Right kidney (tissue), 1 donor: ENCODE measurements around the gene ZDHHC19.
"Not testable (repeated sequence)": the region's sequence is repeated elsewhere in the genome, so short reads cannot be mapped to it uniquely, and the experiment has no call there.

Source experiments
- DNase-seq: peaks from one replicate; pipeline ENCODE4 v3.0.0-alpha.2; 2016

The ZDHHC19 gene

GRCh38 chr3:196225086-196225485 is 13.9 kb upstream of the ZDHHC19 start:
- DNase-seq = no peak

- no peak for DNase-seq
Measured at GRCh38 chr3:196222876-196223595, 11.8 kb upstream of the ZDHHC19 start.

- DNase-seq = no peak
Measured at GRCh38 chr3:196220991-196221390, 9.8 kb upstream of the ZDHHC19 start.

- DNase-seq = no peak
Measured at GRCh38 chr3:196220587-196220986, 9.4 kb upstream of the ZDHHC19 start.

GRCh38 chr3:196219970-196220311 is 8.7 kb upstream of the ZDHHC19 start:
- no peak for DNase-seq

GRCh38 chr3:196219194-196219969 is 8.2 kb upstream of the ZDHHC19 start:
- DNase-seq = no peak

- no peak for DNase-seq
Measured at GRCh38 chr3:196218155-196218712, 7.0 kb upstream of the ZDHHC19 start.

- no peak for DNase-seq
Measured at GRCh38 chr3:196217307-196218154, 6.3 kb upstream of the ZDHHC19 start.

GRCh38 chr3:196216681-196217211 is 5.5 kb upstream of the ZDHHC19 start:
- no peak for DNase-seq

- no peak for DNase-seq
Measured at GRCh38 chr3:196216089-196216564, 4.9 kb upstream of the ZDHHC19 start, which contains the start of gene SLC51A. Gene SLC51A, plus strand, starts transcription at chr3:196216534. Its CDS starts 179 bp downstream, at chr3:196216713.

- DNase-seq = no peak
Measured at GRCh38 chr3:196215493-196216020, 4.4 kb upstream of the ZDHHC19 start.

GRCh38 chr3:196214783-196215441 is 3.7 kb upstream of the ZDHHC19 start:
- DNase-seq = no peak

GRCh38 chr3:196209944-196210672 is 1.1 kb downstream of the ZDHHC19 start:
- not testable (repeated sequence) for DNase-seq

GRCh38 chr3:196208942-196209695 is 2.1 kb downstream of the ZDHHC19 start:
- DNase-seq = no peak

- DNase-seq = no peak
Measured at GRCh38 chr3:196207833-196208607, 3.2 kb downstream of the ZDHHC19 start.

GRCh38 chr3:196207159-196207832 is 3.9 kb downstream of the ZDHHC19 start:
- DNase-seq = no peak

- DNase-seq = not testable (repeated sequence)
Measured at GRCh38 chr3:196205442-196206205, 5.6 kb downstream of the ZDHHC19 start.

GRCh38 chr3:196203846-196204245 is 7.4 kb downstream of the ZDHHC19 start:
- no peak for DNase-seq
